GM15510 (cell line): ENCODE data around the gene ADAMTSL5.

Experiments used
- POLR2A ChIP-seq: IDR thresholded peaks from 3 replicates; pipeline ENCODE4 v1.6.1; 2011; ENCODE audit warnings: borderline replicate concordance; ENCODE audit not compliant: insufficient read length; ENCODE audit errors: extremely low read depth

Gene ADAMTSL5

GRCh38 chr19:1465191-1466016, 47.4 kb downstream of the ADAMTSL5 start:
- TF ChIP-seq POLR2A: no peak

- TF ChIP-seq POLR2A: no peak
Measured at GRCh38 chr19:1461862-1462261, 51.0 kb downstream of the ADAMTSL5 start.

- no peak for TF ChIP-seq POLR2A
Measured at GRCh38 chr19:1460033-1460995, 52.5 kb downstream of the ADAMTSL5 start.

- no peak for TF ChIP-seq POLR2A
Measured at GRCh38 chr19:1459479-1459878, 53.3 kb downstream of the ADAMTSL5 start.

- no peak for TF ChIP-seq POLR2A
Measured at GRCh38 chr19:1457892-1458291, 54.9 kb downstream of the ADAMTSL5 start.

- no peak for TF ChIP-seq POLR2A
Measured at GRCh38 chr19:1457031-1457739, 55.6 kb downstream of the ADAMTSL5 start.

GRCh38 chr19:1456121-1456900, 56.5 kb downstream of the ADAMTSL5 start:
- no peak for TF ChIP-seq POLR2A

GRCh38 chr19:1455336-1456120, 57.3 kb downstream of the ADAMTSL5 start:
- TF ChIP-seq POLR2A: no peak
